ENCODE results near the gene PMM1.

DNA sequence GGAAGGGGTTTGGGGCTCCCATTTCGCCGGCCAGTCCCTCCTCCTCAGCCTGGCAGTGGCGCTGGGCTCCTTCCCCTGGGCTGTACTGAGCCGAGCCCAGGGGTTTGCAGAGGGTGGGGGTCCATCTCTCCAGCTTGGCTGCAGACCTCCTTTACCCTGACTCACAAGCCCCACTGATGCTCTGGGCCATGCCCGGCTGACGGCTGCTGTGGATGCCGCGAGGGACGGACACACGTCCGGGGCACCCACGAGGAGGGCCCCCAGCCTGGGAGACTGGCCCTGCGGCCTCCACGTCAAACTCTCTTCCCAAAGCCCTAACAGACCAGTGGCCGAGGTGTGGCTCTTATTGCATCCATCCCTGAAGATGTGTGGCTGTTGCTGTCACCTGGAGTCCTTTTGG is 14.1 kb downstream of the PMM1 start:
- TF ChIP-seq, protein P1, sequence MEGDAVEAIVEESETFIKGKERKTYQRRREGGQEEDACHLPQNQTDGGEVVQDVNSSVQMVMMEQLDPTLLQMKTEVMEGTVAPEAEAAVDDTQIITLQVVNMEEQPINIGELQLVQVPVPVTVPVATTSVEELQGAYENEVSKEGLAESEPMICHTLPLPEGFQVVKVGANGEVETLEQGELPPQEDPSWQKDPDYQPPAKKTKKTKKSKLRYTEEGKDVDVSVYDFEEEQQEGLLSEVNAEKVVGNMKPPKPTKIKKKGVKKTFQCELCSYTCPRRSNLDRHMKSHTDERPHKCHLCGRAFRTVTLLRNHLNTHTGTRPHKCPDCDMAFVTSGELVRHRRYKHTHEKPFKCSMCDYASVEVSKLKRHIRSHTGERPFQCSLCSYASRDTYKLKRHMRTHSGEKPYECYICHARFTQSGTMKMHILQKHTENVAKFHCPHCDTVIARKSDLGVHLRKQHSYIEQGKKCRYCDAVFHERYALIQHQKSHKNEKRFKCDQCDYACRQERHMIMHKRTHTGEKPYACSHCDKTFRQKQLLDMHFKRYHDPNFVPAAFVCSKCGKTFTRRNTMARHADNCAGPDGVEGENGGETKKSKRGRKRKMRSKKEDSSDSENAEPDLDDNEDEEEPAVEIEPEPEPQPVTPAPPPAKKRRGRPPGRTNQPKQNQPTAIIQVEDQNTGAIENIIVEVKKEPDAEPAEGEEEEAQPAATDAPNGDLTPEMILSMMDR (IDR thresholded peaks at IDR 0.05): no peak
- no peak for TF ChIP-seq POLR2A (IDR thresholded peaks at IDR 0.05)

Measured in adrenal gland (tissue), 5 donors.